ENCODE measurements around the gene EVA1C. TPM values are rescaled to one million over a fixed set of nuclear protein-coding genes. Genes with fewer than 3 reads are reported as not detected.
"Not testable (repeated sequence)": the region's sequence is repeated elsewhere in the genome, so short reads cannot be mapped to it uniquely, and the experiment has no call there.

Gene EVA1C
- total RNA-seq, 1 donor from 2014 or later: 147 TPM

GRCh38 chr21:32558106-32558505, 145.6 kb downstream of the EVA1C start:
- intact Hi-C loops (cut with DNase I): no loop called here
- no peak for DNase-seq (ENCODE audit: low spot score in 2 of 2)
- TF ChIP-seq, protein P1, sequence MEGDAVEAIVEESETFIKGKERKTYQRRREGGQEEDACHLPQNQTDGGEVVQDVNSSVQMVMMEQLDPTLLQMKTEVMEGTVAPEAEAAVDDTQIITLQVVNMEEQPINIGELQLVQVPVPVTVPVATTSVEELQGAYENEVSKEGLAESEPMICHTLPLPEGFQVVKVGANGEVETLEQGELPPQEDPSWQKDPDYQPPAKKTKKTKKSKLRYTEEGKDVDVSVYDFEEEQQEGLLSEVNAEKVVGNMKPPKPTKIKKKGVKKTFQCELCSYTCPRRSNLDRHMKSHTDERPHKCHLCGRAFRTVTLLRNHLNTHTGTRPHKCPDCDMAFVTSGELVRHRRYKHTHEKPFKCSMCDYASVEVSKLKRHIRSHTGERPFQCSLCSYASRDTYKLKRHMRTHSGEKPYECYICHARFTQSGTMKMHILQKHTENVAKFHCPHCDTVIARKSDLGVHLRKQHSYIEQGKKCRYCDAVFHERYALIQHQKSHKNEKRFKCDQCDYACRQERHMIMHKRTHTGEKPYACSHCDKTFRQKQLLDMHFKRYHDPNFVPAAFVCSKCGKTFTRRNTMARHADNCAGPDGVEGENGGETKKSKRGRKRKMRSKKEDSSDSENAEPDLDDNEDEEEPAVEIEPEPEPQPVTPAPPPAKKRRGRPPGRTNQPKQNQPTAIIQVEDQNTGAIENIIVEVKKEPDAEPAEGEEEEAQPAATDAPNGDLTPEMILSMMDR (IDR thresholded peaks at IDR 0.05): no peak
- Histone ChIP-seq H3K27ac (no peak overlapping the region), H3K4me3 (no peak overlapping the region), H3K27me3 (no peaks in the 10 kb centered on the region), H3K4me1 (peaks cover 0 to 3% of the 10 kb centered on the region in 2 donors), H3K9me3 (no peaks in the 10 kb centered on the region), H3K36me3 (no peaks in the 10 kb centered on the region)

DNA sequence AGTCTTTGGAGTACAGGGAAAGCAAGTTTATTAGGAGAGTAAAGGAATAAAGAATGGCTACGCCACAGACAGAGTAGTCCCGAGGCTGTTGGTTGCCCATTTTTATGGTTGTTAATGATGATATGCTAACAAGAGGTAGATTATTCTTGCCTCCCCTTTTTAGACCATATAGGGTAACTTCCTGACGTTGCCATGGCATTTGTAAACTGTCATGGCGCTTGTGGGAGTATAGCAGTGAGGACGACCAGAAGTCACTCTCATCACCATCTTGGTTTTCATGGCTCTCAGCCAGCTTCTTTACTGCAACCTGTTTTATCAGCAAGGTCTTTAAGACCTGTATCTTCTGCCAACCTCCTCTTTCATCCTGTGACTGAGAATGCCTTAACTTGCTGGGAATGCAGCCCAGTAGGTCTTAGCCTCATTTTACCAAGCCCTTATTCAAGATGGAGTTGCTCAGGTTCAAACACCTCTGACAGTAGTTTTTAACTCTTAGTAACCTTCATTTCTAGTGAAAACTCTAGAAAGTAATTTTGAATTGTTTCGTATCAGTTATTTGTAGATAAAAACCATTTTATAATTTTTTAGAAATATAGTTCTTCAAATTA, 146.6 kb downstream of the EVA1C start:
- Histone ChIP-seq H3K4me3 (no peak overlapping the region), H3K27me3 (no peaks in the 10 kb centered on the region), H3K9me3 (no peaks in the 10 kb centered on the region), H3K36me3 (no peaks in the 10 kb centered on the region), H3K4me1 (peaks cover 0 to 3% of the 10 kb centered on the region in 2 donors), H3K27ac (no peak overlapping the region)
- DNase-seq (ENCODE audit: low spot score in 2 of 2): no peak
- intact Hi-C loops (cut with DNase I): no loop called here
- TF ChIP-seq, protein P1 (IDR thresholded peaks at IDR 0.05): no peak

DNA sequence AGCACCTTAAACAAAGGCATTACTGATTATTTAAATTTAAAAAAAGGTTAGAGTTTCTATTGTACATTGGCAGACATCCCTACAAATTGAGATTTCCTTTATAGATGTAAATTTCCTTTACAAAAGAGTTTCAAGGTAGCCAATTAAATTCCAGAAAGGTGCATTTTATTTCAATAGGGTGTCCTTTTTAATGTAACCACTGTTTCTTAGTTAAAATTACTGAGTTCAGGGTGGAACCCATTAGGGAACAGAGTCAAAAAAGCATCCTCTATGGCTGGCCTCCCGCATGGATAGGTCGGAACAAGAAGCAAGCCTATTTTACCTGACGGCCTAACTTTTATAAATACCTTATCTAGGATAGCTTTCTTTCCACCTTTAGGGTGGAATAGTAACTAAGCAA, 148.4 kb downstream of the EVA1C start:
- no peak for DNase-seq (ENCODE audit: low spot score in 2 of 2)
- Histone ChIP-seq H3K9me3 (no peaks in the 10 kb centered on the region), H3K36me3 (no peaks in the 10 kb centered on the region), H3K27me3 (no peaks in the 10 kb centered on the region), H3K4me1 (peaks cover 0 to 8% of the 10 kb centered on the region in 2 donors), H3K4me3 (no peak overlapping the region), H3K27ac (no peak overlapping the region)
- TF ChIP-seq, protein P1 (IDR thresholded peaks at IDR 0.05): no peak
- intact Hi-C loops (cut with DNase I): no loop called here

DNA sequence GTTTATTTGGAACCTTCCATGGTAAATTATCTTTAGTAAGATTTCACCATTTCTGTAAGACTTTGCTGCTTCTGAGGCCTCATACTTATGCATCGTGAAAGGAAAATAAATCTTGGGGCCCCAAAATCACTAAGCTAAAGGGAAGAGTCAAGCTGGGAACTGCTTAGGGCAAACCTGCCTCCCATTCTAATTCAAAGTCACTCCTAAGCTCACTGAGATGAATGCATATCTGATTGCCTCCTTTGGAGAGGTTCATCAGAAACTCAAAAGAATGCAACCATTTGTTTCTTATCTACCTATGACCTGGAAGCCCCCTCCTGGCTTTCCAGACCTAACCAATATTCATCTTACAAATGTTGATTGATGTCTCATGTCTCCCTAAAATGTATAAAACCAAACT, 149.0 kb downstream of the EVA1C start:
- H3K27me3 ChIP-seq; H3K4me3 ChIP-seq; H3K9me3 ChIP-seq; H3K4me1 ChIP-seq; DNase-seq (ENCODE audit: low spot score in 2 of 2); intact Hi-C loops (cut with DNase I); H3K36me3 ChIP-seq: not testable (repeated sequence)
- peak overlapping the region; percentile 37 to 70 for H3K27ac ChIP-seq

DNA sequence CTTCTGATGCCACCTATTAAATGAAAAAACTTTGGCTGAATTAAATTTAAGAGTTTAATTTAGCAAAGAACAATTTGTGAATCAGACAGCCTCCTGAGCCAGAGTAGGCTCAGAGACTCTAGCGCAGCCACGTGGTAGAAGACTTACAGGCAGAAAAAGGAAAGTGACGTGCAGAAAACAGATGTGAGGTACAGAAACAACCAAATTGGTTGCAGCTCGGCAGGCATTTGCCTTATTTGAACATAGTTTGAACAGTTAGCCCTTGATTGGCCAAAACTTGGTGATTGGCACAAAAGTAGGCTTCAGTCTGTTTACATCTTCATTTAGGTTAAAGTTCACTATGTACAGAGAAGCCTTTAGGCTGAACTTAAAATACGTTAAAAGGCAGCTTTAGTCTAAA, 149.9 kb downstream of the EVA1C start:
- no peak overlapping the region for H3K4me3 ChIP-seq
- intact Hi-C loops (cut with DNase I): loop anchor here (2.0 kb wide), 1 partner anchor 68 kb away; no protein-coding TSS in a partner anchor
- H3K27ac ChIP-seq: peak overlapping the region; percentile 64 to 70

GRCh38 chr21:32562915-32563314, 150.4 kb downstream of the EVA1C start:
- no peaks in the 10 kb centered on the region for H3K27me3 ChIP-seq
- peak overlapping the region; percentile 64 to 70 for H3K27ac ChIP-seq
- H3K4me1 ChIP-seq: peaks cover 10 to 19% of the 10 kb centered on the region in 2 donors
- no peak overlapping the region for H3K4me3 ChIP-seq
- TF ChIP-seq, protein P1 (IDR thresholded peaks at IDR 0.05): no peak
- no peaks in the 10 kb centered on the region for H3K36me3 ChIP-seq
- DNase-seq (ENCODE audit: low spot score in 2 of 2): no peak
- intact Hi-C loops (cut with DNase I): loop anchor here (2.0 kb wide), 1 partner anchor 68 kb away; no protein-coding TSS in a partner anchor
- peaks cover 0 to 5% of the 10 kb centered on the region in 2 donors for H3K9me3 ChIP-seq

More for the DNA sequence above, 149.9 kb downstream of the EVA1C start:
- DNase-seq (ENCODE audit: low spot score in 2 of 2): peak in 1 of 2 donors; percentile 78
- peaks cover 0 to 5% of the 10 kb centered on the region in 2 donors for H3K9me3 ChIP-seq
- no peaks in the 10 kb centered on the region for H3K36me3 ChIP-seq
- TF ChIP-seq, protein P1 (IDR thresholded peaks at IDR 0.05): peak in 2 of 3 experiments; percentile 49 to 56
- H3K27me3 ChIP-seq: no peaks in the 10 kb centered on the region
- peaks cover 9 to 14% of the 10 kb centered on the region in 2 donors for H3K4me1 ChIP-seq

Other genes with a start within 250 kb of the EVA1C start
- gene MIS18A, start 133.7 kb upstream of the EVA1C start, total RNA-seq: 0.64 TPM
- not detected for gene MRAP, start 113.9 kb upstream of the EVA1C start, total RNA-seq
- 35.4 TPM for gene URB1, start 19.7 kb upstream of the EVA1C start, total RNA-seq
- 3.9 TPM for gene TCP10L, start 172.8 kb downstream of the EVA1C start, total RNA-seq
- 18.3 TPM for gene CFAP298, start 199.7 kb downstream of the EVA1C start, total RNA-seq